HG03159 (cell line): ENCODE results near the gene CNTNAP2.
"Not testable (repeated sequence)": the region's sequence is repeated elsewhere in the genome, so short reads cannot be mapped to it uniquely, and the experiment has no call there.

Experiments used
- ATAC-seq: cut with Tn5 transposase; IDR thresholded peaks from one replicate; pipeline ENCODE4 v1.9.1; 2021; ENCODE audit warnings: mild to moderate bottlenecking, moderate library complexity; ENCODE audit not compliant: unreplicated experiment

CNTNAP2 gene

GRCh38 chr7:148303295-148304082, 2186.9 kb downstream of the CNTNAP2 start:
- ATAC-seq, result no peak

GRCh38 chr7:148304083-148304335, 2187.4 kb downstream of the CNTNAP2 start:
- no peak for ATAC-seq

- peak; percentile 63 for ATAC-seq
These were observed 2187.9 kb downstream of the CNTNAP2 start for GRCh38 chr7:148304456-148304855.

GRCh38 chr7:148306759-148307158, 2190.2 kb downstream of the CNTNAP2 start:
- peak; percentile 59 for ATAC-seq

GRCh38 chr7:148318102-148318811, 2201.7 kb downstream of the CNTNAP2 start:
- no peak for ATAC-seq

- no peak for ATAC-seq
These were observed 2202.2 kb downstream of the CNTNAP2 start for GRCh38 chr7:148318838-148319237.

GRCh38 chr7:148319316-148319808, 2202.8 kb downstream of the CNTNAP2 start:
- ATAC-seq, result no peak

GRCh38 chr7:148325208-148325607, 2208.6 kb downstream of the CNTNAP2 start:
- ATAC-seq, result no peak

GRCh38 chr7:148327379-148327778, 2210.8 kb downstream of the CNTNAP2 start:
- ATAC-seq, result no peak

GRCh38 chr7:148328906-148329305, 2212.3 kb downstream of the CNTNAP2 start:
- no peak for ATAC-seq

- ATAC-seq, result no peak
These were observed 2213.7 kb downstream of the CNTNAP2 start for GRCh38 chr7:148330124-148330818.

GRCh38 chr7:148330822-148331221, 2214.2 kb downstream of the CNTNAP2 start:
- ATAC-seq, result no peak

GRCh38 chr7:148331456-148331855, 2214.9 kb downstream of the CNTNAP2 start:
- ATAC-seq, result not testable (repeated sequence)

- no peak for ATAC-seq
These were observed 2215.9 kb downstream of the CNTNAP2 start for GRCh38 chr7:148332191-148333186.

- ATAC-seq, result no peak
These were observed 2217.9 kb downstream of the CNTNAP2 start for GRCh38 chr7:148334441-148334956.

GRCh38 chr7:148334959-148335577, 2218.5 kb downstream of the CNTNAP2 start:
- no peak for ATAC-seq

GRCh38 chr7:148335790-148336189, 2219.2 kb downstream of the CNTNAP2 start:
- no peak for ATAC-seq

GRCh38 chr7:148336411-148336810, 2219.8 kb downstream of the CNTNAP2 start:
- ATAC-seq, result no peak

GRCh38 chr7:148337246-148337965, 2220.8 kb downstream of the CNTNAP2 start:
- ATAC-seq, result no peak
